ENCODE data around the gene SMIM14.
"Not testable (repeated sequence)": the region's sequence is repeated elsewhere in the genome, so short reads cannot be mapped to it uniquely, and the experiment has no call there.

Gene SMIM14

DNA sequence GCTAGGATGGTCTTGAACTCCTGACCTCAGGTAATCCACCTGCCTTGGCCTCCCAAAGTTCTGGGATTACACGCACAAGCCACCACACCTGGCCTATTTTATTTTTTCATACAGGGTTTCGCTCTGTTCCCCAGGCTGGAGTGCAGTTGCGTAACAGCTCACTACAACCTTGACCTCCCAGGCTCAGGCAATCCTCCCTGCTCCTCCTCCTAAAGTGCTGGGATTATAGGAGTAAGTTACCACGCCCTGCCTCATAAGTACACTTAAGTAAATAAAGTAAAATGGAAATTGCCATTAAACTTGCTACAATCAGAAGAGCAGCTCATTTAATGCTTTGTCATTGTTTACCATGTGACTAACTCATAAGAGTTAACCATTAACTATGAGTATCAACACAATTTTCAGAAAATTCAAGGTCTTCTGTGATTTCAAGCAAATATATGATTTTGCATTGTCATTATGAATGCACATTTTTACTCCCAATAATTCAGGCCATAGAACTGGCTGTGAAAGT lies 123.7 kb downstream of the SMIM14 start:
- TF ChIP-seq, protein P1, sequence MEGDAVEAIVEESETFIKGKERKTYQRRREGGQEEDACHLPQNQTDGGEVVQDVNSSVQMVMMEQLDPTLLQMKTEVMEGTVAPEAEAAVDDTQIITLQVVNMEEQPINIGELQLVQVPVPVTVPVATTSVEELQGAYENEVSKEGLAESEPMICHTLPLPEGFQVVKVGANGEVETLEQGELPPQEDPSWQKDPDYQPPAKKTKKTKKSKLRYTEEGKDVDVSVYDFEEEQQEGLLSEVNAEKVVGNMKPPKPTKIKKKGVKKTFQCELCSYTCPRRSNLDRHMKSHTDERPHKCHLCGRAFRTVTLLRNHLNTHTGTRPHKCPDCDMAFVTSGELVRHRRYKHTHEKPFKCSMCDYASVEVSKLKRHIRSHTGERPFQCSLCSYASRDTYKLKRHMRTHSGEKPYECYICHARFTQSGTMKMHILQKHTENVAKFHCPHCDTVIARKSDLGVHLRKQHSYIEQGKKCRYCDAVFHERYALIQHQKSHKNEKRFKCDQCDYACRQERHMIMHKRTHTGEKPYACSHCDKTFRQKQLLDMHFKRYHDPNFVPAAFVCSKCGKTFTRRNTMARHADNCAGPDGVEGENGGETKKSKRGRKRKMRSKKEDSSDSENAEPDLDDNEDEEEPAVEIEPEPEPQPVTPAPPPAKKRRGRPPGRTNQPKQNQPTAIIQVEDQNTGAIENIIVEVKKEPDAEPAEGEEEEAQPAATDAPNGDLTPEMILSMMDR (IDR thresholded peaks at IDR 0.05; ENCODE audit: low read length, missing control alignments), result no peak
- peak; percentile 23 for DNase-seq (ENCODE audit: low read depth)
- H3K4me3 ChIP-seq (replicated peaks; ENCODE audit: low read depth, low read length), result no peak overlapping the region

DNA sequence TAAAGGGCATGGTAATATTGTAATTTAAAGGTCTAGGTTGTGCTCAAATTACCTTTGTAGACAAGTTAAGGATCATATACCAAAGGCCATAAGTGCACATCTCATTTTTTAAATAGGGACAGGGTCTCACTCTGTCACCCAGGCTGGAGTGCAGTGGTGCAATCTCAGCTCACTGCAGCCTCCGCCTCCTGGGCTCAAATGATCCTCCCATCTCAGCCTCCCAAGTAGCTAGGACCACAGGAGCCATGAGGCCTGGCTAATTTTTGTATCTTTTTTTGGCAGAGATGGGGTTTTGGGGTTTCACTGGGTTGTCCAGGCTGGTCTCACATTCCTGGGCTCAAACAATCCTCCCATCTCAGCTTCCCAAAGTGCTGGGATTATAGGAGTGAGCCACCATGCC lies 124.4 kb downstream of the SMIM14 start:
- not testable (repeated sequence) for H3K4me3 ChIP-seq (replicated peaks; ENCODE audit: low read depth, low read length); DNase-seq (ENCODE audit: low read depth)

DNA sequence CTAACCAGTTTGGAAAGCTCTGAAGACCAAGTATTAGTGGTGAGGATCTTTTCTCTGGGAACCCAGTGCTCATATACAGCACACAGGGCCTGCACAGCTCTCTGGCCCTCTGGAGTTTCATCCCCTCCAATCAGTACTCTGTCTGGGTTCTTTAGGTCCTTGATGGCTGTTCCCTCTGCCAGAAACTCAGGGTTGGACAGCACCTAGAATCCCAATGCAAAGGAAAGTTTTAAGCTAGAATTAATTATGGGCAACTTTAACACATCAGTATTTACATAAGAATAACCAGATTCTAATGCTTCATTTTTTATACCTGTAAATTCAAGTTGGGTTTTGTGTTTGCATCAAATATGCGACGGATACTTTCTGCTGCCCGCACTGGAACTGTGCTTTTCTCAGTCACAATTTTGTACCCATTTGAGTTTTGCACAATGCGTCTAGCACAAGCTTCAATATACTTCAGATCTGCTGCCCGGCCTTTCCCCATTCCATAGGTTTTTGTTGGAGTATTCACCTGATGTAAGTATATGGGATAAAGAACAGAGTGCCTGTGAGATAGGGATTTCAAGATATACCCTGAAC lies 128.2 kb downstream of the SMIM14 start:
- no peak for DNase-seq (ENCODE audit: low read depth)
- no peak overlapping the region for H3K4me3 ChIP-seq (replicated peaks; ENCODE audit: low read depth, low read length)
- TF ChIP-seq, protein P1 (IDR thresholded peaks at IDR 0.05; ENCODE audit: low read length, missing control alignments), result no peak

DNA sequence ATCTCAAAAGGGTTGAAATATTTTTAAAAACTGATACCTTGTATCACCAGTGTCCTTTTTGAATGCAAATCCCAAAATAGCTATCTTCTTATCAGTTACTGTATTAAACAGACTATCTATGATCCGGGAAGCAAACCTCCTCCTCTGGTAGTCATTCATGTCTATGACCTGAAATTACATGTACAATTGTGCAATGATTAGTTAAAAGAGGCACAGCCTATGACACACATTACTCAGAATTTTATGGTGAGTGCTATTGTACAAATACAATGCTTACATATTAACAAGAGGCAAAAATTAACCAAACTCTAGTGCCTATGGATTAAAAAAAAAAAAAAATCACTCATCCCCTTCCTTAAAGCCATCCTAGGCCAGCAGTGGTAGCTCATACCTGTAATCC lies 133.1 kb downstream of the SMIM14 start:
- H3K4me3 ChIP-seq (replicated peaks; ENCODE audit: low read depth, low read length), result no peak overlapping the region
- TF ChIP-seq, protein P1 (IDR thresholded peaks at IDR 0.05; ENCODE audit: low read length, missing control alignments), result no peak
- no peak for DNase-seq (ENCODE audit: low read depth)

DNA sequence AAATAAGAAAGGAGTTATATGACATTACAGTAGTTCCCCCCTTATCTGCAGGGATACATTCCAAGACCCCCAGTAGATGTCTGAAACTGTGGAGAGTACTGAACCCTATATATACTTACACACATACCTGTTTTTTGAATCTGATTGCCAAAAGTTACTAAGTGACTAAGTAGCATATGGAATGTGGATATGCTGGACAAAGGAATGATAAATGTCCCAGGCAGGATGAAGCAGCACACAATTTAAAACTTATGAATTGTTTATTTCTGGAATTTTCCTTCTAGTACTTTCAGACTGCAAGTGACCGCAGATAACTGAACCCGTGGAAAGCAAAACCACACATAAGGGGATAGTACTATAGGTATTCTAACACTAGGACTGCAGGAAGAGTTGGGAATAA lies 134.1 kb downstream of the SMIM14 start:
- no peak overlapping the region for H3K4me3 ChIP-seq (replicated peaks; ENCODE audit: low read depth, low read length)
- DNase-seq (ENCODE audit: low read depth), result no peak
- TF ChIP-seq, protein P1 (IDR thresholded peaks at IDR 0.05; ENCODE audit: low read length, missing control alignments), result no peak

DNA sequence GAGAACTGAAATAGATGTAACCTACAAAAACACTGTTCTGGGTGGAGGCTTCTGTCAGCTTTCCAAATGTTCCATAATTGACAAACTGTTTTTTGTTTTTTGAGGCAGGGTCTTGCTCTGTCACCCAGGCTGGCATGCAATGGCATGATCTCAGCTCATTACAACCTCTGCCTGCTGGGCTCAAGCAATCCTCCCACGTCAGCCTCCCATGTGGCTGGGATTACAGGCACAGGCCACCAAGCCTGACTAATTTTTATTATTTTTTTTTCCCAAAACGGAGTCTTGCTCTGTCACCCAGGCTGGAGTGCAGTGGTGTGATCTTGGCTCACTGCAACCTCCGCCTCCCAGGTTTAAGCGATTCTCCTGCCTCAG lies 136.0 kb downstream of the SMIM14 start:
- DNase-seq (ENCODE audit: low read depth); H3K4me3 ChIP-seq (replicated peaks; ENCODE audit: low read depth, low read length): not testable (repeated sequence)

DNA sequence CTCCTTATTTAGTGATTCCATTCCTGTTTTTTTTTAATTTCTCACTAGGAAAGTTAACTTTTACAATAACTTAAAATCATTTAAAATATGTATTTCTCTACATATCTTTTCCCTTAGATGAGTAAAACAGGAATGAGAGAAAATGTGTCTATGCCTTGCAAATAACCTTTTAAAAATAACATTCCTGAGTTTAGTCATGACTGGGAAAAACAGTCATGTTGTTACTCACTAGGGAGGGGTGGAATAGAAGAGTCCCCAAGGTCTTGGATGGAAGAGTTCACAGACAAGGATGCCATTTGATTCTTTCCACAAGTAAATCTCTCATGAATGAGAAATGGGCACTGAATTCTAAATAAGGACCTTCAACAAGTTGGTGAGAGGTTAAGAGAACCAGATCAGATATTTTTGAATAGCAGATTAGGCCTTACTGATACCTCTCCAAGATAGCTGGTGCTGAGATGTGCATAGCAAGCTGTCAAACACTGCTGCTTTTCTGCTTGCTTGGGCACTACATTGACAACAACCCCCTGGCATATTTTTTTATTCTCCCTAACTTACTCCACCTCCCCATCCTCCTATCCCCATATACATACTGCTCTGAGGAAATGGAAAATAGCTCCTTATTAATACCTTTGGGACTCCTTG lies 136.5 kb downstream of the SMIM14 start:
- no peak overlapping the region for H3K4me3 ChIP-seq (replicated peaks; ENCODE audit: low read depth, low read length)
- TF ChIP-seq, protein P1 (IDR thresholded peaks at IDR 0.05; ENCODE audit: low read length, missing control alignments), result no peak
- DNase-seq (ENCODE audit: low read depth), result peak; percentile 58

DNA sequence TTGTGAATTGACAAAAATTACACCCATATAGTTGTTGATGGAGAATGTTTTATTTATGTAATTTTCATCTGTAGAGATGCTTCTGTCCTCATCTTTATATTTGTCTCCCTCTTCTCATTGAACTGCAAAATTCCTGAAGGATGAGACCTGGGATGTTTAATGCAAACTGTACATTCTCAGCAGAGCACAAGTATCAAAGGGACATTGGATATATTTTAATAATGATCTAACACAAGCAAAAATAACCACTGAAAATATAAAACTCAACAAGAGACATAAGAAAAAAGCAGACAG lies 140.0 kb downstream of the SMIM14 start:
- TF ChIP-seq, protein P1 (IDR thresholded peaks at IDR 0.05; ENCODE audit: low read length, missing control alignments), result no peak

More for the DNA sequence above, 140.0 kb downstream of the SMIM14 start:
- no peak overlapping the region for H3K4me3 ChIP-seq (replicated peaks; ENCODE audit: low read depth, low read length)
- DNase-seq (ENCODE audit: low read depth), result no peak
